Stimulated activated CD8-positive, alpha-beta memory T cell treated with anti-CD3 and anti-CD28 coated beads, Interleukin-4, amount 100 ng/mL, for 24 hours (primary cell): ENCODE results near the gene CHM.
"Not testable (repeated sequence)": the region's sequence is repeated elsewhere in the genome, so short reads cannot be mapped to it uniquely, and the experiment has no call there.

Experiments used
- DNase-seq: peaks from one replicate; pipeline ENCODE4 v3.0.0-alpha.2; 2020; ENCODE audit warnings: low read depth

The CHM gene

DNA sequence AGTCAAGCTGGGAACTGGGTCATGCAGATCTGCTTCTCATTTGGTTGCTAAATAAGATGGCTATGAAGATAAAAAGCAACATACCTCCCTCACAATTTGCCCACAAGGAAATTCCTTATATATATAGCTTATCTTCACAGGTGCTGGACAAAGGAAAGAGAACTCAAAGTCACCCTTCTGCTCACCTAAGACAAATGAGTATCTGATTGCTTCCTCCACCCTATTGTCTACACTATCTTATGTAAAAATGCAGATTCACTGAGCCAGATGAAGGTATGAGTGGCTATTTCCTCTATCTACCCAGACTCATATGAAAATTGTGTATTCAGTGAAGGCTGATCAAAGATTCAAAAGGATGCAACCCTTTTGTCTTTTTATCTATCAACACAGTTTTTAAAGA is 50.8 kb downstream of the CHM start:
- DNase-seq = no peak

DNA sequence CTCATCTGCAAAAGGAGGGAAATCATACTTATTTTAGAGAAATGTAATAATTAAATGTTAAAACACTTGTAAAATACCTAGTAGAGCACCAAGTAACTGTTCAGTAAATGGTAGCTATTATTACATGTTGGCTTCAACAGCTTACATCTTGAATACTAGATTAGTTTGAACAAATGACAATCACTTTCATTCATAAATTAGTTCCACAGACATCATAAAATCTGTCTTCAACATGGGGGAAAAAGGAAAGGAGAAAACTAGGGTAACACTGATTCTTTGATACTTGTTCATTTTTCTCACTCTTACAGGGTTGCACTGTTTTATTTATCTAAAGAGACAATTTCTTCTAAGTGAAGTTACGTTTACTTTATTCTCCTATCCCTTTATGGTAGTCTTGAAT is 51.7 kb downstream of the CHM start:
- DNase-seq = no peak

DNA sequence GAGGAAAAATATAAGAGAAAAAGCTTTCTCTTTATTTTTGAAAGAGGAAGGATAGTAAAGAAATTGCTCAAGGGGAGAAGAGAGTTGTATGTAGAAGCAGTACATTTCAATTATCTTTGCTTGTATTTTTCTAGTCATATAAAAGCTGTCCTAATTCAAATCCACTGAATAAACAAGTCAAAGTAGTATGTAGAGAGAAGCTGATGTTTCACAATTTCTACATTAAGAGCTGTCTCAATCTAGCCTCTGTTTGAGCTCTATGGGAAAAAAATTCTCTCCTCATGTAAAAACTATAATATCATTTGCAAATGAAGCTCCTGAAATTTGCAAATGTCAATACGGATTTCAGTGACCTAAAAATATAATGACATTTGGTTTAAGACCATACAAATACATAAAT is 52.6 kb downstream of the CHM start:
- DNase-seq = no peak

DNA sequence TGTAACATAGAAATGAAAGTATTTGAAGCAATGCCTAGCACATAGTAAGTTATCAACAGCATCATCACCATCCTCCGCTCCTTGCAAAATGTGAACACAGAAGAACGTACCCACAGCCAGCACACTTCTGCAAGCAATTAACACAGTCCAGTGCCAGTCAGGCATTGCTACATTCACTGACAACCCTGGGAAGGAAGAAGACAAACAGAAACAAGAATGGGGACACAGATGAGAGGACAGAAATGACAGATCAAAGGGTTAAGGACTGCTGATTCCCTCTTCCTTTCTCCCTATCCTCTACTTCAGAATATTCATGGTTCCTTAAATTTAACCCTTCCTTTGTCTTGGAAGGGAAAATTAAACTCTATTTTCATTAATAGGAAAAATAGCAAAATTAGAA is 53.1 kb downstream of the CHM start:
- DNase-seq = no peak

DNA sequence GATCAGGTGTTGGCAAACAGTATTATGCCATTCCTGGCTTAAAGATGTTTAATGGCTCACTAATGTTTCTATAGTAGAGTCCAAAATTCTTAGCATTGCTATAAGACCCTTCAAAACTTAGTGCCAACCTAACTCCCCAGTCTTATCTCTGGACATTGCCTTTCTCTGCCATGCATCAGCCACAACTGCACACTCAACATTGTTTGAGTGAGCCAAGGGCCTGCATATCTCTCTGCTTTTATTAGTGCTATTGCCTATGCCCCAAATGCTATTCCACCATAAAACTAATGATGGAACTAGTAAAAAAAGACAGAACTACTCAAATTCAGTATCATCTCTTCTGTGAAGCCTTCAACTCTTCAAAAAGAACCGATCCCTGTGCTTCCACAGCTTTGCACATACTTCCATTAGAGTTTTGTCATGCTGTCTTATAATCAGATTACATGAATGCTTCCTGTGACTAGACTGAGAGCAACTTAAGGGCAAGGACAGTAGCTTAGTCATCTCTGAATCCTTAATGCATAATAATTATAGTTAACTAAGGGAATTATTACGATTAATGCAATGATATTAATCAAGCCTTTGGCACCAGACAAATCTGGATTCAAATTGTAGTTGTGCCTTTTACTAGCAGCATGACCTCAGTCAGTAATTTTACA is 53.7 kb downstream of the CHM start:
- no peak for DNase-seq

DNA sequence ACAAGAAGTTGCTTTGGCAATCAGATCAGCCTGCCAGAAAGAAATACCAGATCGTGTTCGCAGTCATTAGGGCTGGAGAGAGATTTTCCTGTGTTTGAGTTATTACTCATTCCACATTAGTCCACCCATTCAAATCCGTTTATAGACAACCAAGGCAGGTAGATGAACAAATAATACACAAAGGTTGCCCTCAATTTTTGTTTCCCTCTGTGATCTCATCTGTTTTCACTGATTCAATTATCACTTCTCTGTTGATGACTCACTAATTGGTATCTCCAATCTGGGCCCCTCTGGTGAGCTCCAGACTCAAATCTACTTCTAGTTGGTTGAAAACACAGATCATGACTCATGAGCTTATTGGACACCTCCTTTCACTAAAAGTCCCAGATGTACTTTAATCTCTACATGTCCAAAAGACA is 54.5 kb downstream of the CHM start:
- no peak for DNase-seq

DNA sequence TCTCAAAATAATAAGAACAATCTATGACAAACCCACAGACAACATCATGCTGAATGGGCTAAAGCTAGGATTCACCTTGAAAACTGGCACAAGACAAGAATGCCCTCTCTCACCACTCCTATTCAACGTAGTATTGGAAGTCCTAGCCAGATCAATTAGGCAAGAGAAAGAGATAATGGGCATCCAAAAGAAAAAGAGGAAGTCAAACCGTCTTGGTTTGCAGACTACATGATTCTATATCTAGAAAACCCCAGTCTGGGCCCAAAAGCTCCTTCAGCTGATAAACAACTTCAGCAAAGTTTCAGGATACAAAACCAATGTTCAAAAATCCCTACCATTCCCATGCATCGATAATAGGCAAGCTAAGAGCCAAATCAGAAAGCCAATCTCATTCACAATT is 59.0 kb downstream of the CHM start:
- no peak for DNase-seq

DNA sequence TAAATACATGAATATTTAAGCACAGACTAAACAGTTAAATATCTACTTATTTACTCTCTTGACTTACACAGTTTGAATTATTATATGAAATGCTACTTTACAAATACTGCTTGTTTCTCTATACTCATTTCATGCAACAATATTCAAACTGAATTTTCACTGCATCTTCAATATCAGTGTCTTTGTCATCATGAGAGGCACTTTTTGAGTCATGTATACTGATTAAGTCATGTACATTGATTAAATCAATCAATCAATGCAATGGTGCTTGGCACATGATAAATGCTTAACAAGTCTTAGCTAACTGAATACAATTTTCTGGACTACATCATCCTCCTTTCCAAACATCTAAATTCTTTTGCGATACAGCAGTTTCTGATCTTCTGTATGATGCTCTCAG is 67.1 kb downstream of the CHM start:
- no peak for DNase-seq

DNA sequence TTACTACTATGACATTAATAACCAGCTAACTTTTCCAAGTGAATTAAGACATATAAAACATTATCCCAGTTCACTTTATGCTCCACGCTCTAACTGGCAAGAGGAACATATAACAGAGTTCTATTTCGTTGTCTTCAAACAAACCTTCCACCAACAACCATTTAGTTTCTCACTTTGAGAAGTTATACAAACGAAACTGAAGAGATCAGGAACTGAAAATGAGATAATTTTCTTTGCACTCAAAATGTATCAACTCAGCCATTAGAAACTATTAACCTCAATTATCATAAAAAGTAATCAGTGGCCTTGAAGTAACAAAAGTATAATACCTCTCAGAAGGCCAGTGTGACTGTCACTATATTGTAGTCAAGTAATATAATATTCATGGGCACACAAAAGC is 70.1 kb downstream of the CHM start:
- no peak for DNase-seq

DNA sequence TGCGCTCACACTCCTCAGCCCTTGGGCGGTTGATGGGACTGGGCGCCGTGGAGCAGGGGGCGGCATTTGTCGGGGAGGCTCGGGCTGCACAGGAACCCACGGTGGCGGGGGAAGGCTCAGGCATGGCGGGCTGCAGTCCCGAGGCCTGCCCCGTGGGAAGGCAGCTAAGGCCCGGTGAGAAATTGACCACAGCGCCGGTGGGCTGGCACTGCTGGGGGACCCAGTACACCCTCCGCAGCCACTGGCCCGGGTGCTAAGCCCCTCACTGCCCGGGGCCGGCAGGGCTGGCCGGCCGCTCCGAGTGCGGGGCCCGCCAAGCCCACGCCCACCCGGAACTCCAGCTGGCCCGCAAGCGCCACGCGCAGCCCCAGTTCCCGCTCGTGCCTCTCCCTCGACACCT is 75.0 kb downstream of the CHM start:
- not testable (repeated sequence) for DNase-seq

DNA sequence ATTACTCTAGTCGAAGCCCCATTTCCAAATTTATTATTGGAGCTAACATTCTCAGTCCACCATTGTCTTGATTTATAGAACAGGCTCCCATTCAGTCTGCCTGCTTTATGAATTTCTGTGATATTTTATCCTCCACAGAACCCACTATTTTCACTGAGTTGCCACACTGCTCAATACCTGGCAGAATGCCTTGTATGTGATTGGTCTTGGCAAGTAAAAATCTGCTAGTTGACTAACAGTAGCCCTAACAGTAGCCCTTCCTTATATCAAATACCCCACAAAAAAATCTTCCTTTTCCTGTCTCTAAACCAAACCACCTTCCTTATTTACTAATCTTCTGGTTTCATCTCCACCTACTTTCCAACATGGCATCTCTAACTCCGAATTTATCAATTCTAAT is 82.6 kb downstream of the CHM start:
- no peak for DNase-seq

DNA sequence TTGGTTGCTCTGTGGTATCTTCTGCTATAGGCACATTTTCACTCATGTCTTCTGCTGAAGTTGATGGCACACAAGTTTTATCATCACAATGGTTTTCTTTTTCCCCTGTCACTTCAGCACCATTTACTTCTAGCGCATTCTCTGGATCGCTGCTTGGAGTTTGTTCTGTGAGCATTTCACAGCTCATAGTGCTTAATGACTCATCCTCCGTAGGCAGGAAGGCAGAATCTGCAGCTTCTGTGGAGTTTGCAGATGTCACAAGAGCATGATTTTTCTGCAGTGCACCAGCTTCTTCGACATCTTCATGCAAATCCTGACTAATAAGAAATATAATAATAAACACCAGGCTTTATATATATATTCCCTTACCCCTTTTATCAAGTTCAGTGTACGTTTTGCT is 83.6 kb downstream of the CHM start:
- DNase-seq = no peak

DNA sequence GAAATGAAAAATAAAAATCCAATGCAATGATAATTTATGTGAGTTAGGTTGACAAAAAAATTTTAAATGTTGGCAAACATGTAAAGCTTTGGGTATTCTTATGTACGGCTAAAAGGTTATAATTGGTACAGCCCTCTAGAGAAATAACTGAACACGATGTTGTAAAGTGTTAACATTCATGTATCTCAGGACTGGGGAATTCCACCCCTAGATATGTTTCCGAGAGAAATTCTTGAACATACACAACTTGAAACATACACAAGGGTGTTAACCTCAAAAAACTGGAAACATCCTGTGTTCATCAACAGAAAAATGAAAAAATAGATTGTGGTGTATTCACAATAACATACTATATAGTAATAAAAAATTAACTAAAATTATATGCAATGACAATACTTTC is 91.8 kb downstream of the CHM start:
- DNase-seq = no peak

DNA sequence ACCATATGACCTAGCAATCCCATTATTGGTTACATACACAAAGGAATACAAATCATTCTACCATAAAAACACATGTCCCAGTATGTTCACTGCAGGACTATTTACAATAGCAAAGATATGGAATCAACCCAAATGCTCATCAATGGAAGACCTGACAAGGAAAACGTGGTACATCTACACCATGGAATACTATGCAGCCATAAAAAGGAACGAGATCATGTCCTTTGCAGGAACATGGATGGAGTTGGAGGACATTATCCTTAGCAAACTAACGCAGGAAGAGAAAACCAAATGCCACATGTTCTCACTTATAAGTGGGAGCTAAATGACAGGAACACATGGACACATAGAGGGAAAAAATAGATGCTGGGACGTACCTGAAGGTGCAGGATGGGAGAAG is 102.6 kb downstream of the CHM start:
- not testable (repeated sequence) for DNase-seq

DNA sequence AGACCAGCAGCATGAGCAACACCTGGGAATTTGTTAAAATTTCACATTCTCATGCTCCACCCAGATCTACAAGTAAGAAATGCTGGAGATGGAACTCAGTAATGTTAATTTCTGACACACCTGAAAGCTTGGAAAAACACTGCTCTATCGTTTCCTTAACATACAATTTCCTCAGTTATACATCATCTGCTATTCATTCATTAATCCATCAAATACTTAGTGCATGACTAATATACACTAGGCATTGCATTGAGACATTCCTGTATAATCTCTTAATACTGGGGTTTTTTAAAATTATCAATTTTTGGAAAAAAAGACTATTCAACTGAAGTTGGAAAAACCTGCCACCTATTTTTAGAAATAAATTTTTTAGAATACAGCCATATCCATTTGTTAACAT is 106.1 kb downstream of the CHM start:
- no peak for DNase-seq

DNA sequence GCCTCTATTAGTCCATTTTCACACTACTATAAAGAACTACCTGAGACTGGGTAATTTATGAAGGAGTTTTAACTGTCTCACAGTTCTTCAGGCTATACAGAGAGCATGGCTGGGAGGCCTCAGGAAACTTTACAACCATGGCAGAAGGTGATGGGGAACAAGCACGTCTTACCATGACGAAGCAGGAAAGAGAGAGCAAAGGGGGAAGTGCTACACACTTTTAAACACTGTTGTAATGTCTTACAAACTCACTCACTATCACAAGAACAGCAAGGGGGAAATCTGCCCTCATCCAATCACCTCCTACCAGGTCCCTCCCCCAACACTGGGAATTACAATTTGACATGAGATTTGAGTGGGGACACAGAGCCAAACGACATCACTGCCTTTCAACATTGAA is 107.4 kb downstream of the CHM start:
- not testable (repeated sequence) for DNase-seq

DNA sequence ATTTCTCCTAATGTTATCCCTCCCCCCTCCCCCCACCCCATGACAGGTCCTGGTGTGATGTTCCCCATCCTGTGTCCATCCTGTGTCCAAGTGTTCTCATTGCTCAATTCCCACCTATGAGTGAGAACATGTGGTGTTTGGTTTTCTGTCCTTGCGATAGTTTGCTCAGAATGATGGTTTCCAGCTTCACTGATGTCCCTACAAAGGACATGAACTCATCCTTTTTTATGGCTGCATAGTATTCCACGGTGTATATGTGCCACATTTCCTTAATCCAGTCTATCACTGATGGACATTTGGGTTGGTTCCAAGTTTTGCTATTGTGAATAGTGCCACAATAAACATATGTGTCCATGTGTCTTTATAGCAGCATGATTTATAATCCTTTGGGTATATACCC is 113.0 kb downstream of the CHM start:
- not testable (repeated sequence) for DNase-seq

DNA sequence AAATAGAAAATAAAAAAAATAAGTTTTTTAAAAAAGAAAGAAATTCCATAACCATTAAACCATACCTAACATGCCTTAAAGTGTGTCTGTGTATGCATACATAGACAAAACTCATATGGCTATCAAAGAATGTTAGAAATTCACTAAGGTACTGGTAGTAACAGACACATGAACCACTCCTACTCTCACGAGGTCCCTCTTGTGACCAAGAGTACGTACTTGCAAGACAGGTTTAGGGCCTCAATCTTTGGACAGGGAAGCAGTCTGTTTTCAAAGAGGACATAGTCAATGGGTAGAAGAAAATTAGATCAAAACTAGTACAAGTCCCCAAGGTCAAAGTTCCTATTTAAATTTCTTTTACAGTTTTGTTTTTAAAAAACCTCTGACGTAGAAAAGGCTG is 117.3 kb downstream of the CHM start:
- no peak for DNase-seq

DNA sequence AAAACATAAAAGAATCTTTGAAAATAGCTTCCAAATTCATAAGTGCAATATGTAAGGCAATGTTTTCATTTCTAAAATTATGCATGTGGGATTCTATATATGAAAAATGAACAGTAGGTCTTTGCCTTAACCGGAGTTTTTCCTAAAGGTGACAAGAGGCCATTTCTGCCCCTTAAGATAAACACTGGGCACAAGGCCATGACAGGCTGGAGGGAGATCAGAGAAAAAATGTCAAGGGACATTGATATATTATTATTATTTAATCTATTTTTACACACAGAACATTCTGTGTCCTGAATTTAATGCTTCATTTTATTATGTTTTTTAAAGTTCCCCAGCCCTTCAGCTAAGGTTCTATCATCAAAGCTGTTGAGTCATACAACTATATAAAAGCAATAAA is 118.8 kb downstream of the CHM start:
- no peak for DNase-seq

DNA sequence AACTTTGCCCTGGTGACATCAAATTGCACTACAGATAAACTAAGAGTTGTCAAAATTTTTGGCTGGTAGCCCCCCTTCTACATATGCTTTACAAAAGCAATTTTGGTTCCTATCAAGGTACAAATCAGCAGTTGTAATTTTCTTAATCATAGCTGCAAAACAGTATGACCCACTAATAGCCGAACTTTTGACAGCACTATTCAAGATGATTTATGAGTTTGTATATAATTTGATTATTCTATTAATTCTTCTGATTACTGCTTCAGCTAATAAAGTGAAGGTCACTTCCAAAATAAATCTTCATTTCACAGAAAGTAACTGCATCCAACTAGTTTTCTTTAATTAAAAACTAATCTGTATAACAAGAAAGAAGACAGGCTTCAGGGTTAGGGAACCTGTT is 119.6 kb downstream of the CHM start:
- no peak for DNase-seq

DNA sequence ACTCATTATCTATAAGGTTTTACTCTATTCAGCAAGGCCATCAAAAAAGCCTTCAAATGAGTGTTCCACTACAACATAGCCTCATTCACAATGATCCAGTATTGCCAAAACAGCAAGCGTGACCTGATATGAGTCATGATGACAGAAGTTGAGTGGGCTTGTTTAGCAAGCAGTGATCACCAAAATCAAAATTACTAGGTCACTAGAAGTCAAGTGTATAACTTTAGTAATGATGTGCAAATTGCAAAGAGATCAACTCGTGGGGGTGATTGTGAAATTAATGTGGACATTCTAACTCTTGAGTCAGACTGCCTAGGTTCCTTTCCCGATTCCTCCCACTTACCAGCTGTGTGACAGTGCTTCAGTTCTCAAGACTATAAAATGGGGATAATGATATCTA is 124.5 kb downstream of the CHM start:
- DNase-seq = no peak

DNA sequence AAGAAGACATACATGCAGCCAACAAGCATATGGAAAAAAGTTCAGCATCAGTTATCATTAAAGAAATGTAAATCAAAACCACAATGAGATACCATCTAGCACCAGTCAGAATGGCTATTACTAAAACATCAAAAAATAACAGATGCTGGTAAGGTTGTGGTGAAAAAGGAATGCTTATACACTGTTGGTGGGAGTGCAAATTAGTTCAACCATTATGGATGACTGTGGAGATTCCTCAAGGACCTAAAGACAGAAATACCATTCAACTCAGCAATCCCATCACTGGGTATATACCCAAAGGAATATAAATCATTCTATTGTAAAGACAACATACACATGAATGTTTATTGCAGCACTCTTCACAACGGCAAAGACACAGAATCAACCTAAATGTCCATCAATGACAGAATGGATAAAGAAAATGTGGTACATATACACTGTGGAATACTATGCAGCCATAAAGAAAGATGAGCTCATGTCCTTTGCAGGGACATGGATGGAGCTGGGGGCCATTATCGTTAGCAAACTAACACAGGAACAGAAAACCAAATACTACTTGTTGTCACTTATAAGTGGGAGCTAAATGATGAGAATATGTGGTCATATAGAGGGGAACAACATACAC is 130.6 kb downstream of the CHM start:
- DNase-seq = not testable (repeated sequence)

DNA sequence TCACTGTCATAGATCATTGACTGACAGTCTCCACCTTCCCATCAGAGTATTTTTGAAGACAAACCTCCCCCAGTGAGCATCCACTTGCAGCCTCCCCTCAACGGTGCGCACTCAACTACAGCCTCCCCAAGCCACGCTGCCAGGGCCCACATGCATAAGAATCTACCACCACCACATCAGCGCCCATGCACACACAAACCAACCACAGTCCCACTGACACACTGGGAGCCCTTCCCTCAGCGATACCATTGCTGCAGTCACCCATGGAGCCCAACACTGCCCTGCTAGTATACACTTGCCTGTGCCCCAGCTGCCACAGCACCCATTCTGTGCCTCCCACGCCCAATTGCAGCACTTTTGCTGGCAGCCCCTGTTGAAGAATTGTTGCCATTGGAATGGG is 132.9 kb downstream of the CHM start:
- no peak for DNase-seq

DNA sequence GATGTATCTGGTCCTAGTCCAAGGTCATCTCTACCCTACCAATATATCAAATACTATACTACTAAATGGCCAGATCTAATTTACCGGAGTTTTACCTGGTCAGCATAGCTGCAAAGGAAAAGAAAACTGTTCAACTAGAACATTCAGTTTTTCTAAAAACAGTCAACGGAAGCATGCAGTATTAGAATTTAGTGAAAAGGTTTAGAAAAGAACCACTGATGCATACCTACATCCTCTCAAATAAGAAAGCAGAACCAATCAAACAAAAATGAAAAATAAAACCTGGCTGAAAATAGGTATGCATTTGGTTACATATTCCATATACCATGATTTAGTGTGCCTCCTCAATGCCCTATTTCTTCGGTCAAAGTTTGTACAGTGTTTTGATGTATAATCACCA is 140.0 kb downstream of the CHM start:
- no peak for DNase-seq
